Measurements from ENCODE around the gene MBOAT7. TPM values are rescaled to one million over a fixed set of nuclear protein-coding genes. Genes with fewer than 3 reads are reported as not detected.

The MBOAT7 gene
- total RNA-seq, 1 donor from 2014 or later: 56.0 TPM

- ATAC-seq: no peak
- intact Hi-C loops (cut with DNase I): no loop called here
- no peak for DNase-seq (ENCODE audit: low spot score)
Measured at GRCh38 chr19:54133312-54133956, 55.9 kb downstream of the MBOAT7 start.

- DNase-seq (ENCODE audit: low spot score): no peak
- intact Hi-C loops (cut with DNase I): no loop called here
- no peak for ATAC-seq
Measured at GRCh38 chr19:54129617-54129996, 59.8 kb downstream of the MBOAT7 start.

DNA sequence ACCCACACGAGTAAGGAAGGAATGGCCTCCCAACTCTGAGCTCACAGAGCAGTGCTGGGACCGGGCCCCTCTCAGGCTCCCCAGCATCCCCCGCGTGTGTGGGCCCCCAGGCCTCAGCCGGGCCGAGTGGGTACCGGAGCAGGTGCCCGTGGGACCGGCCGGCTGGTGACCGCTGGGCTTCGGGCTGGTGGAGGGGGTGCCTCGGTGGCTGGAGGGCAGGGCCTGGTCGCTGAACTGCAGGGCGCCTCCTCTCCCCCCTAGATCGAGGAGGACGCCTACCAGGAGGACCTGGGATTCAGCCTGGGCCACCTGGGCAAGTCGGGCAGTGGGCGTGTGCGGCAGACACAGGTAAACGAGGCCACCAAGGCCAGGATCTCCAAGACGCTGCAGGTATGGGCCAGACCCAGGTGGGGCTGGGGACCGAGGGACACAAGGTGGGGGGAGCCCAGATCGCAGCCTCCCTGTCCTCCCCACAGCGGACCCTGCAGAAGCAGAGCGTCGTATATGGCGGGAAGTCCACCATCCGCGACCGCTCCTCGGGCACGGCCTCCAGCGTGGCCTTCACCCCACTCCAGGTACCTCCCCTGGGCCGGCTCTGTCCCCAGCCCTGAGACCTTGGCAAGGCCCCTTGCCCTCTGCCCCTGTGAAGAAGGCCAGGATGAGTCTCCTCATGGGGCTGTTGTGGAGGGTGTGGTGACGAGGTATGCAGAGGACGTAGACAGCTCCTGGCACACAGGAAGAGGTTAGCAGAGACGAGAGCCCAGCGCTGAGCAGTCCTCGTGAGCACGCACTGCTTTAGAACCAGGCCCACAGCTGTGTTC lies 60.4 kb downstream of the MBOAT7 start:
- intact Hi-C loops (cut with DNase I): no loop called here
- DNase-seq (ENCODE audit: low spot score) (no peak), ATAC-seq (no peak)

DNA sequence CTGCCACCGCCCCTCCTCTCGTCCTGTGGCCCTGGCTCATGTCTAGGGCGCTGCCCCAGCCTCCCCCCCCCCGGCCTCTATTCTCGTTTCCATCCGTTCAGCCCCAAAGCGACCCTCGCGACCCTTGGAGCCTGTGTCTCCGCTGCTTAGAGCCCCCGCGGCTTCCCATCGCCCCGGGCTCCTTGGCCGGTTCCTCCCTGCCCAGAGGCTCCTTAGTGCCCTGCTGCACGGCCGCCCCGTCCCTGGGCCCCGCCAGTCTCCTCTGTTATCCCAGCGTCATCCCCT lies 61.0 kb downstream of the MBOAT7 start:
- ATAC-seq: no peak
- intact Hi-C loops (cut with DNase I): no loop called here
- DNase-seq (ENCODE audit: low spot score): no peak

- no peak for ATAC-seq
- no peak for DNase-seq (ENCODE audit: low spot score)
- intact Hi-C loops (cut with DNase I): no loop called here
Measured at GRCh38 chr19:54127688-54128440, 61.5 kb downstream of the MBOAT7 start.

- ATAC-seq (no peak), DNase-seq (ENCODE audit: low spot score) (no peak)
- intact Hi-C loops (cut with DNase I): no loop called here
Measured at GRCh38 chr19:54125713-54126112, 63.7 kb downstream of the MBOAT7 start.

GRCh38 chr19:54124393-54124792 lies 65.0 kb downstream of the MBOAT7 start:
- no peak for DNase-seq (ENCODE audit: low spot score)
- no peak for ATAC-seq
- intact Hi-C loops (cut with DNase I): no loop called here

GRCh38 chr19:54123682-54124081 lies 65.7 kb downstream of the MBOAT7 start:
- ATAC-seq (no peak), DNase-seq (ENCODE audit: low spot score) (no peak)
- intact Hi-C loops (cut with DNase I): no loop called here

Other genes with a start within 250 kb of the MBOAT7 start
- gene CACNG8, start 226.6 kb downstream of the MBOAT7 start, total RNA-seq: 0.22 TPM
- not detected for gene CACNG6, start 197.9 kb downstream of the MBOAT7 start, total RNA-seq
- gene VSTM1, start 125.7 kb downstream of the MBOAT7 start, total RNA-seq: 0.76 TPM
- not detected for gene TARM1, start 108.2 kb downstream of the MBOAT7 start, total RNA-seq
- gene OSCAR, start 88.8 kb downstream of the MBOAT7 start, total RNA-seq: 4.0 TPM
- gene NDUFA3, start 86.7 kb downstream of the MBOAT7 start, total RNA-seq: 80.5 TPM
- gene TFPT, start 73.9 kb downstream of the MBOAT7 start, total RNA-seq: 16.0 TPM
- gene PRPF31, start 73.8 kb downstream of the MBOAT7 start, total RNA-seq: 47.2 TPM
- gene CNOT3, start 51.8 kb downstream of the MBOAT7 start, total RNA-seq: 38.1 TPM
- 6.3 TPM for gene LENG1, start 29.9 kb downstream of the MBOAT7 start, total RNA-seq
- 2.9 TPM for gene TMC4, start 16.4 kb downstream of the MBOAT7 start, total RNA-seq
- gene TSEN34, start 1.7 kb upstream of the MBOAT7 start, total RNA-seq: 24.3 TPM
- 1,121 TPM for gene RPS9, start 11.3 kb upstream of the MBOAT7 start, total RNA-seq
- 23.9 TPM for gene LILRB3, start 33.4 kb upstream of the MBOAT7 start, total RNA-seq
- gene LILRA6, start 53.2 kb upstream of the MBOAT7 start, total RNA-seq: 11.4 TPM
- 24.1 TPM for gene LILRB5, start 67.7 kb upstream of the MBOAT7 start, total RNA-seq
- gene LILRB2, start 91.5 kb upstream of the MBOAT7 start, total RNA-seq: 12.9 TPM
- gene LILRA5, start 123.6 kb upstream of the MBOAT7 start, total RNA-seq: 5.3 TPM
- gene LILRA4, start 149.6 kb upstream of the MBOAT7 start, total RNA-seq: 2.1 TPM
- 44.7 TPM for gene LAIR1, start 175.4 kb upstream of the MBOAT7 start, total RNA-seq
- 72.2 TPM for gene TTYH1, start 225.9 kb upstream of the MBOAT7 start, total RNA-seq